Measurements from ENCODE around the gene LRRC52. TPM values are rescaled to one million over a fixed set of nuclear protein-coding genes. Genes with fewer than 3 reads are reported as not detected.

LRRC52 gene
- polyA plus RNA-seq, 1 of the 3 experiments (the other 2 are of a cell fraction) = not detected

DNA sequence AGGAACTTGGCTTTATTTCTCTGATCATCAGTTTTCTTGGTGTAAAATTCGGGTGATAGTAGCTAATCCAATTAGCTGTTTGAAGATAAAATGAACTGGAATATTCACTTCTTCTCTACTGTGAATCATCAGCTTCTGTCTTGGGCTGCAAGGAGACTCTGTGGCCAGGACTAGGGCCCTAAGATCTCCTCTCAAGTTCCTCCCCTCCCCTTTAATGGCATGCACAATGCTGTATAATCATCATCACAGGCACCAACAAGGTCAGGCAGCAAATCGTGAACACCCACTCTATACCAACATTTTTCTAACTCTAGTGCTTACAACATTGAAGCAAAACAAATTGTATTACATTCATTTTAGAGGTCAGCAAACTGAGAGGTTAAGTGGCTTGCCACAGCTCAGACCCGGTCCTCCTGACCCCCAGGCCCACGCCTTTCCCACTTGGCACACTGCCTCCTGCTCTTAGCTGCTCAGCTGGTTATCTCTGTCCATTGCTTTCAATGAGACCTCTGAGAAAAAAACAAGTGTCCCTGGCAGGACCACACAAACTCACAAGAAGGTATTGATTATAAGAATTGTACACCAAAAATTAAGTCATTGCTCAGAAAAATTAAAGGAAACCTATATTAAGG, 31.8 kb downstream of the LRRC52 start:
- Histone ChIP-seq H4K20me1 (ENCODE audit: insufficient read depth) (no peaks in the 10 kb centered on the region), H3K9me2 (no peaks in the 10 kb centered on the region), H3F3A (replicated peaks; ENCODE audit: insufficient read depth) (no peaks in the 10 kb centered on the region), H3K36me3 (replicated peaks in 1 of 2; ENCODE audit: control insufficient read depth in 1 of 2, insufficient read depth in 2 of 2, low read length in 1 of 2) (no peaks in the 10 kb centered on the region), H3K4me3 (ENCODE audit: low read depth in 2 of 2, low read length in 1 of 2) (no peak overlapping the region), H3K27me3 (ENCODE audit: insufficient read depth) (no peaks in the 10 kb centered on the region; the same call in 1 of the 2 replicates), H3K27ac (ENCODE audit: low read depth in 2 of 2, low read length in 1 of 2) (no peak overlapping the region), H3K9me3 (no peaks in the 10 kb centered on the region), H3K9ac (no peak overlapping the region), H3K4me2 (no peak overlapping the region), H2AFZ (ENCODE audit: low read depth) (no peak overlapping the region), H3K4me1 (ENCODE audit: control insufficient read depth in 1 of 2, insufficient read depth in 2 of 2, low read depth in 1 of 2, low read length in 1 of 2) (no peaks in the 10 kb centered on the region), H3K79me2 (ENCODE audit: insufficient read depth) (no peaks in the 10 kb centered on the region)
- DNase-seq = no peak
- TF ChIP-seq GABPA (IDR thresholded peaks at IDR 0.05; ENCODE audit: low read depth) = no peak
- no peak for TF ChIP-seq MXI1 (IDR thresholded peaks at IDR 0.05; ENCODE audit: low read depth, low read length)
- TF ChIP-seq FOXM1 (IDR thresholded peaks at IDR 0.05; ENCODE audit: low read depth) = no peak
- TF ChIP-seq RFX5 (IDR thresholded peaks at IDR 0.05; ENCODE audit: low read length) = no peak
- no peak for TF ChIP-seq NFIC (IDR thresholded peaks at IDR 0.05; ENCODE audit: borderline replicate concordance)
- TF ChIP-seq RAD21 (IDR thresholded peaks at IDR 0.05; ENCODE audit: low read length) = no peak
- no peak for TF ChIP-seq GATA2 (CRISPR knock-in tag; IDR thresholded peaks at IDR 0.05)
- TF ChIP-seq, protein P1, sequence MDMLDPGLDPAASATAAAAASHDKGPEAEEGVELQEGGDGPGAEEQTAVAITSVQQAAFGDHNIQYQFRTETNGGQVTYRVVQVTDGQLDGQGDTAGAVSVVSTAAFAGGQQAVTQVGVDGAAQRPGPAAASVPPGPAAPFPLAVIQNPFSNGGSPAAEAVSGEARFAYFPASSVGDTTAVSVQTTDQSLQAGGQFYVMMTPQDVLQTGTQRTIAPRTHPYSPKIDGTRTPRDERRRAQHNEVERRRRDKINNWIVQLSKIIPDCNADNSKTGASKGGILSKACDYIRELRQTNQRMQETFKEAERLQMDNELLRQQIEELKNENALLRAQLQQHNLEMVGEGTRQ (IDR thresholded peaks at IDR 0.05; ENCODE audit: borderline replicate concordance, low read depth, low read length) = no peak
- TF ChIP-seq SMC3 (IDR thresholded peaks at IDR 0.05; ENCODE audit: low read depth, low read length) = no peak
- TF ChIP-seq POLR2AphosphoS5 (IDR thresholded peaks at IDR 0.05; ENCODE audit: low read depth, low read length) = no peak
- no peak for TF ChIP-seq EP300 (IDR thresholded peaks at IDR 0.05; ENCODE audit: borderline replicate concordance in 1 of 2, low read depth in 1 of 2, low read length in 1 of 2)
- no peak for TF ChIP-seq IRF3 (IDR thresholded peaks at IDR 0.05; ENCODE audit: low read depth, low read length)
- no peak for TF ChIP-seq EZH2phosphoT487 (IDR thresholded peaks at IDR 0.05; ENCODE audit: borderline replicate concordance, low read depth)
- no peak for TF ChIP-seq FOSL2 (IDR thresholded peaks at IDR 0.05; ENCODE audit: borderline replicate concordance, low read depth)
- no peak for TF ChIP-seq MAX (IDR thresholded peaks at IDR 0.05; ENCODE audit: low read depth)
- no peak for TF ChIP-seq CHD2 (IDR thresholded peaks at IDR 0.05; ENCODE audit: low read length, partially characterized antibody)
- no peak for TF ChIP-seq PBX3 (IDR thresholded peaks at IDR 0.05)
- TF ChIP-seq, protein P2, sequence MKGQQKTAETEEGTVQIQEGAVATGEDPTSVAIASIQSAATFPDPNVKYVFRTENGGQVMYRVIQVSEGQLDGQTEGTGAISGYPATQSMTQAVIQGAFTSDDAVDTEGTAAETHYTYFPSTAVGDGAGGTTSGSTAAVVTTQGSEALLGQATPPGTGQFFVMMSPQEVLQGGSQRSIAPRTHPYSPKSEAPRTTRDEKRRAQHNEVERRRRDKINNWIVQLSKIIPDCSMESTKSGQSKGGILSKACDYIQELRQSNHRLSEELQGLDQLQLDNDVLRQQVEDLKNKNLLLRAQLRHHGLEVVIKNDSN (IDR thresholded peaks at IDR 0.05; ENCODE audit: borderline replicate concordance, low read depth) = no peak
- TF ChIP-seq TEAD4 (IDR thresholded peaks at IDR 0.05; ENCODE audit: borderline replicate concordance, insufficient read depth) = no peak
- TF ChIP-seq TAF1 (IDR thresholded peaks at IDR 0.05; ENCODE audit: borderline replicate concordance, low read depth, low read length) = no peak
- 3% methylated on average over 4 of the region's 4 CpGs for WGBS (ENCODE audit: low lambda C conversion rate)
- POLR2A ChIA-PET = no interaction called here
- CTCF ChIA-PET = interaction anchor here (0.8 to 4.9 kb wide), 6 partner anchors 8 to 205 kb away, joined by 3 to 29 read pairs (median 4); no protein-coding TSS in a partner anchor

All from SK-N-SH (cell line).